ENCODE data around the gene RAB24.
"Not testable (repeated sequence)": the region's sequence is repeated elsewhere in the genome, so short reads cannot be mapped to it uniquely, and the experiment has no call there.

The RAB24 gene

GRCh38 chr5:177291735-177292134 is 11.8 kb downstream of the RAB24 start:
- DNase-seq: no peak

GRCh38 chr5:177290816-177291596 is 12.5 kb downstream of the RAB24 start:
- no peak for DNase-seq

GRCh38 chr5:177288191-177288590 is 15.3 kb downstream of the RAB24 start:
- no peak for DNase-seq

GRCh38 chr5:177276886-177277285 is 26.6 kb downstream of the RAB24 start:
- no peak for DNase-seq

GRCh38 chr5:177275883-177276282 is 27.6 kb downstream of the RAB24 start:
- no peak for DNase-seq

GRCh38 chr5:177271113-177271512 is 32.4 kb downstream of the RAB24 start:
- DNase-seq: no peak

DNA sequence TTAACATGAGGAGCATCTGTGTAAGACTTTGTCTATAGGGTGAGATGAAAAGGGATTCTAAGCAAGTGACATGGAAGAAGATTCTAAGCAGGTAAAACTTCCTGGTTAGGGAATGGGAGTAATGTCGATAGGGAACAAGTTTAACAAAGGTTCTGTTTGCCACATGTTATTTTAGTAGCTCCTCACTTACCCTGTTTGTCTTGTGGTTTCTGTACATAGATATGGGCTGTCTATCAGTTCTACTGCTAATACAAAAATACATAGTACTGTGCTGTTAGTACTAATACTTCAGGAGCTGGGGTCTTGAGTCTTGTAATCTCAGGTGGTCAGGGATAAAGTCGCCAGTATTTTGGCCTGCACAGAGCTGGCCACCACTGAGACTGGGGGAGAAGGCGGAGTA is 32.9 kb downstream of the RAB24 start:
- no peak for DNase-seq

GRCh38 chr5:177269976-177270375 is 33.5 kb downstream of the RAB24 start:
- DNase-seq: no peak

GRCh38 chr5:177269232-177269895 is 34.2 kb downstream of the RAB24 start:
- DNase-seq: no peak

DNA sequence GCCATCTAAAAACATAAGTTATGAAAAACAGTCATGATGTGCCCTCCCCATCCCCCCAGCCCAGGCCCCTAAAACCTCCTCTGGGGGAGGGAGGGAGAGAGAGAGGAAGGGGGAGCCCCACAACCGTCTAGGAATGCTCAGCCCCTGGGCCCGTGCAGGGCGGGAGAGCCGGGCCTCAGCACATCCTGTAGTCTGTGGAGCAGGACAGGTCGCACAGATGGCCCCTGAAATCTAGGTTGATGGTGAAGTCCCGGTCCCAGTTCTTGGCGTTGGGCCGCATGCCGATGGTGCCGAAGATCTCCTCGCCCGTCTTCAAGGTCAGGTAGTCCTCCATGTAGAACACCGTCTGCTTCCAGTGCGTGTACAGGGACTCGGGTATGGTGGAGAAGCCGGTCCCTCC is 38.1 kb downstream of the RAB24 start:
- DNase-seq: no peak

GRCh38 chr5:177264178-177264577 is 39.3 kb downstream of the RAB24 start:
- DNase-seq: no peak

GRCh38 chr5:177261510-177261909 is 42.0 kb downstream of the RAB24 start:
- DNase-seq: no peak

- no peak for DNase-seq
Measured at GRCh38 chr5:177260961-177261360, 42.6 kb downstream of the RAB24 start.

DNA sequence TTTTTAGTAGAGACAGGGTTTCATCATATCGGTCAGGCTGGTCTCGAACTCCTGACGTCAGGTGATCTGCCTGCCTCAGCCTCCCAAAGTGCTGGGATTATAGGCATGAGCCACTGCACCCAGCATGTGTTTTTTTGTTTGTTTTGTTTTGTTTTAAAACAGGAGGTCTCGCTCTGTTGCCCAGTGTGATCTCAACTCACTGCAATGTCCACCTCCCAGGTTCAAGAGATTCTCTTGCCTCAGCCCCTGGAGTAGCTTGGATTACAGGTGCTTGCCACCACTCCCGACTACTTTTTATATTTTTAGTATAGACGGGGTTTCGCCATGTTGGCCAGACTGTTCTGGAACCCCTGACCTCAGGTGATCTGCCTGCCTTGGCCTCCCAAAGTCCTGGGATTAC is 44.8 kb downstream of the RAB24 start:
- DNase-seq: not testable (repeated sequence)

- no peak for DNase-seq
Measured at GRCh38 chr5:177256296-177256695, 47.2 kb downstream of the RAB24 start.

- DNase-seq: no peak
Measured at GRCh38 chr5:177253252-177253651, 50.3 kb downstream of the RAB24 start.
